SU-DHL-6 (cell line): ENCODE data around the gene SCAMP3.

ENCODE experiments used
- CTCF ChIP-seq: fragments of 200-600 bp; sonication (generic); IDR thresholded peaks from one replicate; pipeline ENCODE4 v1.5.1; 2017; ENCODE audit warnings: antibody characterized with exemption, mild to moderate bottlenecking, low read length, moderate library complexity; ENCODE audit not compliant: insufficient read depth, poor library complexity, severe bottlenecking
- EZH2phosphoT487 ChIP-seq: fragments of 200-600 bp; sonication (generic), shearing (Covaris generic); conservative IDR thresholded peaks from 2 replicates; pipeline ENCODE4 v1.6.1; 2018; ENCODE audit warnings: mild to moderate bottlenecking, antibody characterized with exemption, low read length, moderate library complexity, mixed read lengths

- TF ChIP-seq CTCF (no peak), EZH2phosphoT487 (no peak)
Observed at GRCh38 chr1:155282488-155283091, 20.4 kb upstream of the SCAMP3 start.
